Panc1 (cell line): Measurements from ENCODE around the gene GPR89B. TPM values are rescaled to one million over a fixed set of nuclear protein-coding genes. Genes with fewer than 3 reads are reported as not detected.
A peak's percentile ranks its signal among the peaks of the same experiment; 100 is the strongest.
"Not testable (repeated sequence)": the region's sequence is repeated elsewhere in the genome, so short reads cannot be mapped to it uniquely, and the experiment has no call there.

Experiments used
- ATAC-seq: fragments of 200-7000 bp; cut with Tn5 transposase; 2 replicates; pipeline ENCODE4 v1.9.1; 2020; ENCODE audit warnings: mild to moderate bottlenecking, moderate library complexity
- BruUV-seq: library from RNA; stranded (reverse); fragments of 400-500 nt; replicated peaks from 2 replicates; lab custom pipeline; 2021; lab: Mats Ljungman, UMichigan
- CTCF ChIA-PET: fragments of 300-600 bp; sonication (Branson Sonifier 250); formaldehyde crosslinking; loops from one replicate; lab custom pipeline; 2022; ENCODE audit warnings: antibody characterized with exemption; lab: Charles Lee
- POLR2A ChIA-PET: fragments of 300-600 bp; sonication (Branson Sonifier 250); formaldehyde crosslinking; loops from one replicate; lab custom pipeline; 2022; ENCODE audit warnings: antibody characterized with exemption; lab: Charles Lee
- DNase-seq: peaks from one replicate; pipeline ENCODE4 v3.0.0-alpha.2; 2010; ENCODE audit warnings: low read depth, low spot score
- H3K27ac ChIP-seq: 2 replicates; pipeline ENCODE4 v1.5.1; 2011; ENCODE audit warnings: mild to moderate bottlenecking, low read length, inconsistent platforms
- H3K27me3 ChIP-seq: fragments of 200-500 bp; sonication (Bioruptor generic); 2 replicates; pipeline ENCODE4 v1.6.0; 2014; ENCODE audit warnings: low read length, inconsistent platforms; ENCODE audit not compliant: control insufficient read depth, insufficient read depth
- H3K36me3 ChIP-seq: fragments of 200-500 bp; sonication (Bioruptor generic); 2 replicates; pipeline ENCODE4 v1.5.1; 2014; ENCODE audit warnings: inconsistent platforms, mild to moderate bottlenecking, low read length, moderate library complexity; ENCODE audit not compliant: control insufficient read depth, insufficient read depth
- H3K4me1 ChIP-seq: 2 replicates; pipeline ENCODE4 v1.5.1; 2011; ENCODE audit warnings: inconsistent platforms, mild to moderate bottlenecking, low read length, moderate library complexity; ENCODE audit not compliant: control insufficient read depth, insufficient read depth
- H3K4me3 ChIP-seq, 2 experiments: 2 replicates each; pipeline ENCODE4 v1.5.1; 2011 to 2012; ENCODE audit warnings: low read depth in 2 of 2, low read length in 2 of 2, mild to moderate bottlenecking in 2 of 2, inconsistent platforms in 1 of 2, moderate library complexity in 1 of 2
- H3K9me3 ChIP-seq: fragments of 200-500 bp; sonication (Bioruptor generic); 2 replicates; pipeline ENCODE4 v1.5.1; 2014; ENCODE audit warnings: low read depth, mild to moderate bottlenecking, inconsistent platforms, low read length, moderate library complexity; ENCODE audit not compliant: control insufficient read depth, insufficient read depth
- POLR2AphosphoS5 ChIP-seq: IDR thresholded peaks from 2 replicates; pipeline ENCODE4 v1.6.1; 2012; ENCODE audit warnings: mild to moderate bottlenecking, low read depth, low read length, moderate library complexity
- SIN3A ChIP-seq: IDR thresholded peaks from 2 replicates; pipeline ENCODE4 v1.6.1; 2012; ENCODE audit warnings: low read depth, mild to moderate bottlenecking, low read length, moderate library complexity, borderline replicate concordance; ENCODE audit not compliant: insufficient read depth
- in situ Hi-C: cut with HindIII; loops from 2 replicates; pipeline ENCODE4 v1.10.0; 2016; ENCODE audit warnings: low sequenced_read_pairs, low pct_unique_long_range_greater_than_20kb
- intact Hi-C: fragments of 100-400 bp; cut with micrococcal nuclease; formaldehyde crosslinking; loops from one replicate; pipeline ENCODE4 v1.10.0; 2022; ENCODE audit not compliant: unreplicated experiment
- total RNA-seq: library from RNA; stranded (reverse); gene quantifications from one replicate; pipeline ENCODE4 v1.2.1, GENCODE V29; 2021; ENCODE audit not compliant: unreplicated experiment

GPR89B gene
- total RNA-seq, 1 experiment from 2014 or later: 12.0 TPM

DNA sequence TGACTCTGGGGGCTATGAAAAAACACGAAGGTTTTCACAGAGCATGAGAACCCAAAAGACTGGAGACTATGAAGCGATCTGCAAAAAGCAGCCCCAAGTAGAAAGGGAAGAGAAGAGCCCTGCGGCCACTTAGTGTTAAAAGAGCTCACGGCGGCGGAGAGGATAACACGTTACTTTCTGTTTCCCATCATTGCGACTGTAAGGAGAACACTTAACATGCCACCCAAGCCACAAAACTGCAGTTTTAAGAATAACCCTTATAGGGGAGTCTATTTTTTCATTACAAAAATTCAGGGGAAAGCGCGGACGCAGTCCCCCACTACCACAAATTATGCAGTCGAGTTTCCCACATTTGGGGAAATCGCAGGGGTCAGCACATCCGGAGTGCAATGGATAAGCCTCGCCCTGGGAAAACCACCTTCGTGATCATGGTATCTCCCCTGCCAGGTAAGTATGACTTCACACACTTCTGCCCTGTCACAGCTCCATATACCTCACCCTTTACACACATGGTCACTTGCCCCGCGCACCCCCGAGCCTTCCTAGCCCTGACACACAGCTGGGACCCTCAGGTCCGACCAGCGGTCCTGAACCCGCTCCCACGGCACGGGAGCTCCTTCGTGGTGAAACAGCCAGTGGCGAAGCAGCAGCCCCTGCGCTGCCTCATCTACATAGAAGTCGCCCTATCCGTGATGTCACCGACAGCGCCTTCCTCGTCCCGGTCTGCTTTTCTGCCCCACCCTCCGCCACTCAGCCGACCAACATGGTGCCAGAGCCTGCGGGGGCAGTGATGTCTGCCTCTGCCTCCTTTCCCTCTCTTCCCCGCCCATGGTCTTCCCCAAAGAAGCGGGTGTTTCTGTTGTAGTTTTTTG is 110.5 kb downstream of the GPR89B start:
- H3K36me3 ChIP-seq, in situ Hi-C loops, H3K9me3 ChIP-seq, CTCF ChIA-PET, H3K27me3 ChIP-seq, H3K4me1 ChIP-seq, intact Hi-C loops: not testable (repeated sequence)
- ATAC-seq: peak; percentile 91
- TSS peak; percentile 100 for BruUV-seq
- TF ChIP-seq SIN3A: peak; percentile 89; the same call in 1 of the 2 replicates
- peak; percentile 99 for TF ChIP-seq POLR2AphosphoS5
- peak; percentile 93 for DNase-seq
- H3K27ac ChIP-seq: peak overlapping the region; percentile 68; the same call in 1 of the 2 replicates
- H3K4me3 ChIP-seq: peak overlapping the region; percentile 32 to 49
- POLR2A ChIA-PET: interaction anchor here (0.7 to 1.0 kb wide), 2 partner anchors 225 to 296 kb away, joined by 3 read pairs; no protein-coding TSS in a partner anchor

Other genes with a start within 250 kb of the GPR89B start
- not detected for gene GJA5, start 167.8 kb upstream of the GPR89B start, total RNA-seq
- gene GJA8, start 25.6 kb upstream of the GPR89B start, total RNA-seq: not detected
- gene NBPF11, start 223.9 kb downstream of the GPR89B start, total RNA-seq: 9.2 TPM